T-helper 1 cell treated with Interleukin-12 subunit alpha and Interleukin-12 subunit beta and Interleukin-4 antibody, amounts not matched to agents 30 ng/mL and 1 ng/mL, for 36 hours (primary cell): ENCODE measurements around the gene SVIL. TPM values are rescaled to one million over a fixed set of nuclear protein-coding genes. Genes with fewer than 3 reads are reported as not detected.
"Not testable (repeated sequence)": the region's sequence is repeated elsewhere in the genome, so short reads cannot be mapped to it uniquely, and the experiment has no call there.

ENCODE experiments used
- intact Hi-C: fragments of 100-400 bp; cut with micrococcal nuclease; formaldehyde crosslinking; loops from one replicate; pipeline ENCODE4 v1.15.1; 2024
- total RNA-seq: library from RNA; stranded (reverse); gene quantifications from 2 replicates; pipeline ENCODE4 v1.2.3, GENCODE V29; 2022

SVIL gene
- total RNA-seq, 1 donor from 2014 or later: 12.9 TPM

- intact Hi-C loops: not testable (repeated sequence)
Observed at GRCh38 chr10:29490781-29491280, 143.9 kb downstream of the SVIL start.

GRCh38 chr10:29488471-29488870 is 146.3 kb downstream of the SVIL start:
- intact Hi-C loops: not testable (repeated sequence)

- intact Hi-C loops: not testable (repeated sequence)
Observed at GRCh38 chr10:29487884-29488266, 146.9 kb downstream of the SVIL start.

- intact Hi-C loops: not testable (repeated sequence)
Observed at GRCh38 chr10:29487032-29487883, 147.5 kb downstream of the SVIL start.

GRCh38 chr10:29486433-29486832 is 148.3 kb downstream of the SVIL start:
- intact Hi-C loops: no loop called here

GRCh38 chr10:29484677-29485076 is 150.1 kb downstream of the SVIL start:
- intact Hi-C loops: loop anchor here (5.0 kb wide), 1 partner anchor 37 kb away; no protein-coding TSS in a partner anchor

GRCh38 chr10:29482591-29483431 is 152.0 kb downstream of the SVIL start:
- intact Hi-C loops: loop anchor here (5.0 kb wide), 1 partner anchor 36 kb away; no protein-coding TSS in a partner anchor

- intact Hi-C loops: loop anchor here (5.0 kb wide), 1 partner anchor 35 kb away; no protein-coding TSS in a partner anchor
Observed at GRCh38 chr10:29481906-29482440, 152.8 kb downstream of the SVIL start.

GRCh38 chr10:29479981-29480954 is 154.5 kb downstream of the SVIL start:
- intact Hi-C loops: loop anchor here (5.0 kb wide), 1 partner anchor 33 kb away; no protein-coding TSS in a partner anchor

GRCh38 chr10:29479081-29479925 is 155.5 kb downstream of the SVIL start:
- intact Hi-C loops: no loop called here

- intact Hi-C loops: no loop called here
Observed at GRCh38 chr10:29473406-29474100, 161.2 kb downstream of the SVIL start.

- intact Hi-C loops: no loop called here
Observed at GRCh38 chr10:29473087-29473356, 161.7 kb downstream of the SVIL start.

- intact Hi-C loops: no loop called here
Observed at GRCh38 chr10:29472301-29473086, 162.3 kb downstream of the SVIL start.

- intact Hi-C loops: no loop called here
Observed at GRCh38 chr10:29471544-29471859, 163.3 kb downstream of the SVIL start.

GRCh38 chr10:29470843-29471543 is 163.8 kb downstream of the SVIL start:
- intact Hi-C loops: loop anchor here (1.0 kb wide), 1 partner anchor 25 kb away; no protein-coding TSS in a partner anchor

- intact Hi-C loops: loop anchor here (1.0 kb wide), 1 partner anchor 26 kb away; no protein-coding TSS in a partner anchor
Observed at GRCh38 chr10:29470355-29470705, 164.4 kb downstream of the SVIL start.

GRCh38 chr10:29469481-29470354 is 165.1 kb downstream of the SVIL start:
- intact Hi-C loops: loop anchor here (1.0 kb wide), 1 partner anchor 27 kb away; no protein-coding TSS in a partner anchor
